ENCODE results near the gene CENPM. TPM values are rescaled to one million over a fixed set of nuclear protein-coding genes. Genes with fewer than 3 reads are reported as not detected.

The CENPM gene
- polyA plus RNA-seq, 1 of the 3 experiments (the other 2 are of a cell fraction), result 15.6 TPM

DNA sequence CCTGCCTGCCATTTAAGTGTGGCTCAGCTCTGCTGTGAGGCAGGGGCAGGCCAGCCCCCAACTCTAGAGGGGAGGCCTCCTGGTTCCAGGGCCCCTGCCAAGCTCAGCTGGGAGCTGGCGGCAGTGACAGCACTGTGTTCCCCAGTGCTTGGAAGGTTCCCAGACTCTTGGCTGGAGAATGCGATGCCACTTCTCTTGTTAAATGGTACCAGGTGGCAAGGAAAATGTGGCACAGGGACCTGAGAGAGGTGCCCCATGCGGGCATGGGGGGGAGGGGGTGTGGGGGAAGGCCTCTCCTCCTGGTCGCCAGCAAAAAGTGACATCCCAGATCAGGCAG, 12.0 kb downstream of the CENPM start:
- Histone ChIP-seq H3F3A (replicated peaks; ENCODE audit: insufficient read depth) (no peaks in the 10 kb centered on the region), H3K36me3 (replicated peaks in 1 of 2; ENCODE audit: control insufficient read depth in 1 of 2, insufficient read depth in 2 of 2, low read length in 1 of 2) (no peaks in the 10 kb centered on the region), H3K4me1 (ENCODE audit: control insufficient read depth in 1 of 2, insufficient read depth in 2 of 2, low read depth in 1 of 2, low read length in 1 of 2) (peaks cover 0 to 5% of the 10 kb centered on the region in 2 experiments; a peak in 1 of 4 replicates), H2AFZ (ENCODE audit: low read depth) (no peak overlapping the region), H3K4me3 (ENCODE audit: low read depth in 2 of 2, low read length in 1 of 2) (no peak overlapping the region), H3K9ac (no peak overlapping the region), H3K79me2 (ENCODE audit: insufficient read depth) (no peaks in the 10 kb centered on the region), H3K4me2 (no peak overlapping the region), H3K27me3 (ENCODE audit: insufficient read depth) (no peaks in the 10 kb centered on the region), H3K9me3 (no peaks in the 10 kb centered on the region), H3K27ac (ENCODE audit: low read depth in 2 of 2, low read length in 1 of 2) (no peak overlapping the region), H3K9me2 (no peaks in the 10 kb centered on the region), H4K20me1 (ENCODE audit: insufficient read depth) (no peaks in the 10 kb centered on the region)
- CTCF ChIA-PET, result interaction anchor here (0.7 kb wide), 1 partner anchor 9 kb away, joined by 3 read pairs; no protein-coding TSS in a partner anchor
- no CpG with 5 or more reads among the region's 4 CpGs for WGBS (ENCODE audit: low lambda C conversion rate)
- TF ChIP-seq JUND (IDR thresholded peaks at IDR 0.05) (no peak), MXI1 (IDR thresholded peaks at IDR 0.05; ENCODE audit: low read depth, low read length) (no peak), TCF12 (IDR thresholded peaks at IDR 0.05) (no peak), CHD2 (IDR thresholded peaks at IDR 0.05; ENCODE audit: low read length, partially characterized antibody) (no peak), FOXM1 (IDR thresholded peaks at IDR 0.05; ENCODE audit: low read depth) (no peak), TAF1 (IDR thresholded peaks at IDR 0.05; ENCODE audit: borderline replicate concordance, low read depth, low read length) (no peak), ELF1 (IDR thresholded peaks at IDR 0.05) (no peak), RFX5 (IDR thresholded peaks at IDR 0.05; ENCODE audit: low read length) (no peak), MEF2A (IDR thresholded peaks at IDR 0.05; ENCODE audit: borderline replicate concordance, low read depth) (no peak), NFIC (IDR thresholded peaks at IDR 0.05; ENCODE audit: borderline replicate concordance) (no peak), NRF1 (IDR thresholded peaks at IDR 0.05; ENCODE audit: low read depth, low read length) (no peak), POLR2AphosphoS5 (IDR thresholded peaks at IDR 0.05; ENCODE audit: low read depth, low read length) (no peak), SIN3A (IDR thresholded peaks at IDR 0.05; ENCODE audit: borderline replicate concordance, low read depth, low read length) (no peak), EZH2phosphoT487 (IDR thresholded peaks at IDR 0.05; ENCODE audit: borderline replicate concordance, low read depth) (no peak)
- TF ChIP-seq, protein P1, sequence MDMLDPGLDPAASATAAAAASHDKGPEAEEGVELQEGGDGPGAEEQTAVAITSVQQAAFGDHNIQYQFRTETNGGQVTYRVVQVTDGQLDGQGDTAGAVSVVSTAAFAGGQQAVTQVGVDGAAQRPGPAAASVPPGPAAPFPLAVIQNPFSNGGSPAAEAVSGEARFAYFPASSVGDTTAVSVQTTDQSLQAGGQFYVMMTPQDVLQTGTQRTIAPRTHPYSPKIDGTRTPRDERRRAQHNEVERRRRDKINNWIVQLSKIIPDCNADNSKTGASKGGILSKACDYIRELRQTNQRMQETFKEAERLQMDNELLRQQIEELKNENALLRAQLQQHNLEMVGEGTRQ (IDR thresholded peaks at IDR 0.05; ENCODE audit: borderline replicate concordance, low read depth, low read length), result no peak
- TF ChIP-seq, protein P2, sequence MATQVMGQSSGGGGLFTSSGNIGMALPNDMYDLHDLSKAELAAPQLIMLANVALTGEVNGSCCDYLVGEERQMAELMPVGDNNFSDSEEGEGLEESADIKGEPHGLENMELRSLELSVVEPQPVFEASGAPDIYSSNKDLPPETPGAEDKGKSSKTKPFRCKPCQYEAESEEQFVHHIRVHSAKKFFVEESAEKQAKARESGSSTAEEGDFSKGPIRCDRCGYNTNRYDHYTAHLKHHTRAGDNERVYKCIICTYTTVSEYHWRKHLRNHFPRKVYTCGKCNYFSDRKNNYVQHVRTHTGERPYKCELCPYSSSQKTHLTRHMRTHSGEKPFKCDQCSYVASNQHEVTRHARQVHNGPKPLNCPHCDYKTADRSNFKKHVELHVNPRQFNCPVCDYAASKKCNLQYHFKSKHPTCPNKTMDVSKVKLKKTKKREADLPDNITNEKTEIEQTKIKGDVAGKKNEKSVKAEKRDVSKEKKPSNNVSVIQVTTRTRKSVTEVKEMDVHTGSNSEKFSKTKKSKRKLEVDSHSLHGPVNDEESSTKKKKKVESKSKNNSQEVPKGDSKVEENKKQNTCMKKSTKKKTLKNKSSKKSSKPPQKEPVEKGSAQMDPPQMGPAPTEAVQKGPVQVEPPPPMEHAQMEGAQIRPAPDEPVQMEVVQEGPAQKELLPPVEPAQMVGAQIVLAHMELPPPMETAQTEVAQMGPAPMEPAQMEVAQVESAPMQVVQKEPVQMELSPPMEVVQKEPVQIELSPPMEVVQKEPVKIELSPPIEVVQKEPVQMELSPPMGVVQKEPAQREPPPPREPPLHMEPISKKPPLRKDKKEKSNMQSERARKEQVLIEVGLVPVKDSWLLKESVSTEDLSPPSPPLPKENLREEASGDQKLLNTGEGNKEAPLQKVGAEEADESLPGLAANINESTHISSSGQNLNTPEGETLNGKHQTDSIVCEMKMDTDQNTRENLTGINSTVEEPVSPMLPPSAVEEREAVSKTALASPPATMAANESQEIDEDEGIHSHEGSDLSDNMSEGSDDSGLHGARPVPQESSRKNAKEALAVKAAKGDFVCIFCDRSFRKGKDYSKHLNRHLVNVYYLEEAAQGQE (IDR thresholded peaks at IDR 0.05; ENCODE audit: low read depth, low read length), result no peak
- TF ChIP-seq, protein P3, sequence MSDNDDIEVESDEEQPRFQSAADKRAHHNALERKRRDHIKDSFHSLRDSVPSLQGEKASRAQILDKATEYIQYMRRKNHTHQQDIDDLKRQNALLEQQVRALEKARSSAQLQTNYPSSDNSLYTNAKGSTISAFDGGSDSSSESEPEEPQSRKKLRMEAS (IDR thresholded peaks at IDR 0.05; ENCODE audit: low read depth), result no peak
- TF ChIP-seq, protein P4, sequence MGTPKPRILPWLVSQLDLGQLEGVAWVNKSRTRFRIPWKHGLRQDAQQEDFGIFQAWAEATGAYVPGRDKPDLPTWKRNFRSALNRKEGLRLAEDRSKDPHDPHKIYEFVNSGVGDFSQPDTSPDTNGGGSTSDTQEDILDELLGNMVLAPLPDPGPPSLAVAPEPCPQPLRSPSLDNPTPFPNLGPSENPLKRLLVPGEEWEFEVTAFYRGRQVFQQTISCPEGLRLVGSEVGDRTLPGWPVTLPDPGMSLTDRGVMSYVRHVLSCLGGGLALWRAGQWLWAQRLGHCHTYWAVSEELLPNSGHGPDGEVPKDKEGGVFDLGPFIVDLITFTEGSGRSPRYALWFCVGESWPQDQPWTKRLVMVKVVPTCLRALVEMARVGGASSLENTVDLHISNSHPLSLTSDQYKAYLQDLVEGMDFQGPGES (IDR thresholded peaks at IDR 0.05; ENCODE audit: low read depth, low read length), result no peak
- TF ChIP-seq, protein P5, sequence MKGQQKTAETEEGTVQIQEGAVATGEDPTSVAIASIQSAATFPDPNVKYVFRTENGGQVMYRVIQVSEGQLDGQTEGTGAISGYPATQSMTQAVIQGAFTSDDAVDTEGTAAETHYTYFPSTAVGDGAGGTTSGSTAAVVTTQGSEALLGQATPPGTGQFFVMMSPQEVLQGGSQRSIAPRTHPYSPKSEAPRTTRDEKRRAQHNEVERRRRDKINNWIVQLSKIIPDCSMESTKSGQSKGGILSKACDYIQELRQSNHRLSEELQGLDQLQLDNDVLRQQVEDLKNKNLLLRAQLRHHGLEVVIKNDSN (IDR thresholded peaks at IDR 0.05; ENCODE audit: borderline replicate concordance, low read depth), result no peak
- TF ChIP-seq, protein P6, sequence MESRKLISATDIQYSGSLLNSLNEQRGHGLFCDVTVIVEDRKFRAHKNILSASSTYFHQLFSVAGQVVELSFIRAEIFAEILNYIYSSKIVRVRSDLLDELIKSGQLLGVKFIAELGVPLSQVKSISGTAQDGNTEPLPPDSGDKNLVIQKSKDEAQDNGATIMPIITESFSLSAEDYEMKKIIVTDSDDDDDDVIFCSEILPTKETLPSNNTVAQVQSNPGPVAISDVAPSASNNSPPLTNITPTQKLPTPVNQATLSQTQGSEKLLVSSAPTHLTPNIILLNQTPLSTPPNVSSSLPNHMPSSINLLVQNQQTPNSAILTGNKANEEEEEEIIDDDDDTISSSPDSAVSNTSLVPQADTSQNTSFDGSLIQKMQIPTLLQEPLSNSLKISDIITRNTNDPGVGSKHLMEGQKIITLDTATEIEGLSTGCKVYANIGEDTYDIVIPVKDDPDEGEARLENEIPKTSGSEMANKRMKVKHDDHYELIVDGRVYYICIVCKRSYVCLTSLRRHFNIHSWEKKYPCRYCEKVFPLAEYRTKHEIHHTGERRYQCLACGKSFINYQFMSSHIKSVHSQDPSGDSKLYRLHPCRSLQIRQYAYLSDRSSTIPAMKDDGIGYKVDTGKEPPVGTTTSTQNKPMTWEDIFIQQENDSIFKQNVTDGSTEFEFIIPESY (IDR thresholded peaks at IDR 0.05; ENCODE audit: borderline replicate concordance, low read depth), result no peak
- no peak for DNase-seq
- POLR2A ChIA-PET, result no interaction called here
